ENCODE data around the gene TMEM220. TPM values are rescaled to one million over a fixed set of nuclear protein-coding genes. Genes with fewer than 3 reads are reported as not detected.

TMEM220 gene
- 1.6 and 1.9 TPM in 2 replicates for total RNA-seq

DNA sequence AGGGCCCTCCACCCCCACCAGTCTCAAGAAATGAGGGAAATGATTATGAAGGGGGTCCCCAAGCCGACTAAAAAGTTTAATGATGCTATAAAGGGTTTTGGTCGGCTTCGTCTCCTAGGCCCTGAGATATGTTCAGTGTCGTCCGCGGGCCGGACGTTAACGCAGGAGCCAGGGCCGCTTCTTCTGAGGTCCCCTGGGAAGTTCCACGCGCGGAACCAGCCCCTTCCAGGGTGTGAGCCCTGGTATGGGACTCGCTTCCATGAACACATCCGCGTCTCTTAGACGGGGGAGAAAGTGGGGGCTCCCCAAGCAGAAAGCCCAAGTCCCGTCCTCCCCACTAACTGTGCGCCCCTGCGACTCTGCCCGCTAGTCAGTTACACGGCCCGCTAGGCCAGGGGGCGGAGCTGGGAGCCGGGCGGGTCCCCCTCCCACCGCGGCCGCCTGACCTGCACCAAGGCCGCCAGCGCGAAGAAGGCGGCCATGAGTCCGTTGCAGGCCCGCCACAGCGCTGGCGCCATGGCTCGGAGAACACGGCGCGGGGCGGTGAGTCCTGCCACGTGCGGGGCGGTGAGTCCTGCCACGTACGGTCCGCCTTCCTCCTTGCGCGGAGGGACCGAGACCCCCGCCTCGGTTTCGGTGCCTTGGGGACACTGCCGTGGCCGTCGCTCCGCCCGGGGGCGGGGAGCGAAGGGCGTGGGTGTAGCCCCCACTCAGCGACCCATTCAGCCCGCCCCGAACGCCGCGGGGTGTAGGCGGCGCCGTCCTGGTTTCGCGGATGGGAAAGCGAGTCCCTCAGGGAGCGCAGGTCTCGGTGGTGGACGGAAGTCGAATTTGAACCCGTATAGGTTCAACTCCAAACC lies at the start of gene TMEM220:
Gene TMEM220, minus strand, starts transcription at position 690 of the 860 bp plus-strand sequence. Its CDS starts 172 bp downstream, at position 518.
- peak; percentile 51 for DNase-seq (ENCODE audit: low read depth)

DNA sequence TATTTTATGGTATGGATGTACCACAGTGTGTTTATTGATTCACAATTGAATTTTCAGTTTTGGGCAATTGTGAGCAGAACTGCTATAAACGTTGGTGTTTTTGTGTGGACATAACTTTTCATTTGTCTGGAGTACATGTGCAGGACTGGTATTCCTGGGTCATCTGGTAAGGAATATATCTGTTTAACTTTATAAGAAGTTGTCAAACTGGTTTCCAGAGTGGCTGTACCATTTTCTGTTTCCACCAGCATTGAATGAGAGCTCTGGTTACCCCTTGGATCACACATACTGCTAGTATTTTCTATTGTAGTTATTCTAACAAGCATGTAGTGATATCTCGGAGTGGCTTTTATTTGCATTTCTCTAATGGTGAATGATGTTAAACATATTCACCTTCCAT lies 49.8 kb upstream of the TMEM220 start:
- DNase-seq (ENCODE audit: low read depth) = no peak

DNA sequence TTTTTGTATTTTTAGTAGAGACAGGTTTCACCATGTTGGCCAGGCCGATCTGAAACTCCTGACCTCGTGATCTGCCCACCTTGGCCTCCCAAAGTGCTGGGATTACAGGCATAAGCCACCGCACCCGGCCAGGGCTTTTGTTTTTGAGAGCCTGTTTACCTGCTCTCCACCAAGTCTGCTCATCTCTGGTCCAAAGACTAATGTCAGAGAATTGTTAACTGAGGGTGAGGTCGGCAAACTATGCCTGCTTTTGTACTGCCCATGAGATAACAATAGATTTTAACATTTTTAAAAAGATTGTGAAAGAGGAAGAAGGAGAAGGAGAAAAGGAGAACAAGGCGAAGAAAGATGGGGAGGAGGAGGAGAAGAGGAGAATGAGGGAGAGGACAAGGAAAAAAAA lies 48.1 kb upstream of the TMEM220 start:
- DNase-seq (ENCODE audit: low read depth) = no peak

DNA sequence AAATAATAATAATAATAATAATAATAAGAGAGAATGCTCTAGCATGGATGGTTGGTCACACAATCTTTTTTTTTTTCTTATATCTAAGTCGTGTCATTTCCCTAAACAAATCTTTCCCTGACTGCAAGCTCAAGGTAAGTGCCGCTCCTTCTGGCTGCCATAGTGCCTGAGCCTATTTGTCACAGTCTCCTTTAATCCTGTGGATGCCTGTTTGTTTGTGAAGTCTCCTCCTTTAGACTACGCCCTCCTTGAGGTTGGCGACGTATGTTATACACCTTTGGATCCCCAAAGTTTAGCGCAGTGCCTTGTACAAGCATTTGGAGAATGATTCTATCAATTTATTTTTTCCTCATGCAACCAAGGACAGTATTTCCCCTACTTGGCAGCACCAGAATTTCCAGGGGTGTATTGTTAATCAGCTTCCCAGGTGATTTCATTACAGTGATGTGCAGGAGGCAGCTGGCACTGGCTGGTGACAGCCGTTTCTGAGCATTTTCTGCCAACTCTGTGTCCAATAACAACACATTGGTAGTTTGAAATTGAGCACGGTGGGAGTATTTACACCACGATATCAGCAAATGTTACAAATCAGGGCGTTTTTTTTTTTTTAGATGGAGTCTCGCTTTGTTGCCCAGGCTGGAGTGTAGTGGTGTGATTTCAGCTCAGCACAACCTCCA lies 47.4 kb upstream of the TMEM220 start:
- no peak for DNase-seq (ENCODE audit: low read depth)

DNA sequence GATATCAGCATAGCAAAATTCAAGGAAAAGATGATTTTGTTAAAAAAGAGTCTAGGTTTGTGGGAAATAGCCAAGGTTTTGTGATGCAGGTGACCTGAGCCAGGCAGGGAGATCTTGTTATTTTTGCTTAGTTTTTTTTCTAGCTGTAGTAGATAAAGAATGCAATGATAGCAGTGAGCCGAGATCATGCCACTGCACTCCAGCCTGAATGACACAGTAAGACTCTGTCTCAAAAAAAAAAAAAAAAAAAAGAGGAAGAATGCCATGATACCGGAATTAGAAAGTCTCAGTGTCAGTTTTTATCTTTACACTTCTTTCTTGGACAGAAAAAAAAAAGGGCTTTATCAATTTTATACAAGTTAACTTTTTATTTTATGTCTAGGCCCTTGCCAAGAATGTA lies 46.6 kb upstream of the TMEM220 start:
- DNase-seq (ENCODE audit: low read depth) = no peak

DNA sequence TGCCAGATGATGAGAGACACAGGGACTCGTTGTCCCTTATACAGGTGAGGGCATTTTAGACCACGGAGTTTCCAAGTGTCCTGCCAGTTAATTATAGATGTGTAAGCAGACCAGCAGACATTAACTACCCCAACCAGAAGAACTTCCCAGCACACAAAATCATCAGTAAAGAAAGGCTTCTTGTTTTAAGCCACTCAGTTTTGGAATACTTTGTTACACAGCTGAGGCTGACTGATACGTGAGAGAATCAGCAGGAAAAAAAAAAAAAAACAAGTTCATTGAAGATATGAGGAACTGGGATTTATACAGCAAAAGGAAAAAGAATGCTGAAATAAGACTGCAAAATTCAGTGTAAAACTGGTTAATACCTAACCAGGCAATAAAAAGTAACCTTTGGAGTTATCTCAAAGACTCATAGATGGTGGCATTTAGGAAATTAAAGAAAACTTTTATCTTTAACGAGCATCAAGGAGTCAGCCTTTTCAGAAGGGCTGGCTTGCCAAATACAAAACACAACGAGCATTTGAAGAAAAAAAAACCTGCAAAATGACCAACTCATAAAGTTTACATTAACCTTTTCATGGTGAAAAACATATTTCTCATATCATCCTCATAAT lies 46.0 kb upstream of the TMEM220 start:
- no peak for DNase-seq (ENCODE audit: low read depth)

DNA sequence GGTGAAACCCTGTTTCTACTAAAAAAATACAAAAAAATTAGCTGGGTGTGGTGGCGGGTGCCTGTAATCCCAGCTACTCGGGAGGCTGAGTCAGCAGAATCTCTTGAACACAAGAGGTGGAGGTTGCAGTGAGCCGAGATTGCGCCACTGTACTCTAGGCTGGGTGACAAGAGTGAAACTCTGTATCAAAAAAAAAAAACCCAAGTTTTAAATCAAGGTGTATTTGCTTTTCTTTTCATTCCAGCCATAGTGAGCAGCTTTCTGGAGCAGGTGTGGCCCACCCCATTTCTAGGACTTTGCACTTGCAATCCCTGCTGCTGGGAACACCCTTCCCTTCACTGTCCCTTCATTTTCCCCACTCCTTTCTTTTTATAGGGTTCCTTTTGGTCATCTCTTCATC lies 45.2 kb upstream of the TMEM220 start:
- no peak for DNase-seq (ENCODE audit: low read depth)

DNA sequence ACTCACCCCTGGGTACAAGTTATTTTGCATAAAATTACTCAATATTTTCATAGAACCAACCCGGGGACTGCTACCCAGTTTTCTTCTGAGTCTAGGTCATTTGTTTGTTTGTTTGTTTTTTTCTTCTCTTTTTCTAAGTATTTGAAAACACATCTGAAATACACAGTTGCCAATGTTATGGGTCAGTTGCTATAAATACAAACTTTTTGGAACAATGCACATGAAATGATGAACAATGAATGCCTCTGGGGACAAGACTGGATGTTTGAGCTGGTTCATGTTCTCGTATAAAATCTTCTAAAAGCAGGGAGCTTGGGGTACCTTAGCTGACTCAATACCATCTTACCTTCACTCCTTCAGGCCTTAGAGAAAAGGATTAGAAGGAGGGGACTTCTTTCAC lies 43.6 kb upstream of the TMEM220 start:
- no peak for DNase-seq (ENCODE audit: low read depth)

DNA sequence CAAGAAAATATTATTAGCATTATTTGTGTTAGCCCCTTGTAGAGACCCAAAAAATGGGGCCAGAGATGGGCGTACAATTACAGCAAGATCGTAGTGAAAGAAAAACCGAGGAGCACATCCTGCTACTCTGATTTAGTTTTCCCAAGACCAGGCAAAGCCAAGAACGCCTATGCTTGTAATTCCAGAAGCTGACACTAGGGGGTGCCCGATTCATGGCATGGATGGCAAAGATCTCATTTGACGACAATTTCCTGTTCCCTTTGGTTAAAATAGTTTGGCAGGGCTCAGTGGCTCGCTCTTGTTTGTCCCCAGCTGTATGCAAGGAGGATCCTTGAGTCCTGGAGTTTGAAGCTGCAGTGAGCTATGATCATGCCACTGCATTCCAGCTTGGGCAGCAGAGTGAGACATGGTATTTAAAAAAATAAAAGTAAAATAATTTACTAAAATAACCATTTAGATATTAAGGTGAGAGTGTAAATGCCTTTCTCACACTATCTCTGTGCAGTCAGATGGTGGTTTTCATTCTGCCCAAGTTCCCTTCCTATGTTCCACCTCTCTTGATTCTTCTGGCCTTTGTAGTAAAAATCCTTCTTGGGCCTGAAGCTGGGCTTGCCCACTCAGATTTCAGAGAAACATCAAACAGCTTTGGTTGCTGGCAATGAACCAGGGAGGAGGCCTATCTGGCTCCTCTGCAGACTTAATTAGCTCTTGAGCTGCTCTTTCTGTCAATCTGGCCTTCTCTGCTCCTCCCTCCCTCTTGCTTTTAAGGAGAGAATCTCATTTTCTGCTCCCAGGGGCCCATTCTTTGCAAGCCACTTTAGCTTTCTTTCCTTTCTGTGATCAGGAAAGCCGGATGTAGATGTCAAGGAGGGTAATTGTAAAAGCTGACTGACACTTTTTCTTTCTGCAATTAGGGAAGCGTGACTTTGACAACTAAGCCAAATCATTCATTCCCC lies 42.9 kb upstream of the TMEM220 start:
- no peak for DNase-seq (ENCODE audit: low read depth)

DNA sequence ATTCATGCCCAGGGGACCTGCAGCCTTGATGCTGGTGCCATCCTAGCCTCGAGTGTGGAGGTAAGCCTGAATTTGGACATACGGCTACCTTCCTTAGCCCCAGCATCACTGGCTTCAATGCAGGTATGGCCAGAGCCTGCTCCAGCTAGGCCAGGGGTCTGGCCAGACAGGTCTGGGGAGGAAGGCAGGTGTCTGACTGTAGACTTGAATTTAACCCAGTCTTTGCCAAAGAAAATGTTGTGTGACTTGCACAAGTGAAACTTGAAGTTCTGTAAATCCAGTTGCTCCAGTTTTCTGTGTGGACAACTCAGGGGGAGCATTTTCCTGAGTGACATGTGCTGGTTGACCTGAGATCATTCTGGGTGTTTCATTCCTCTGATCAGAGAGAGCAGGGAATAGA lies 41.3 kb upstream of the TMEM220 start:
- DNase-seq (ENCODE audit: low read depth) = no peak

DNA sequence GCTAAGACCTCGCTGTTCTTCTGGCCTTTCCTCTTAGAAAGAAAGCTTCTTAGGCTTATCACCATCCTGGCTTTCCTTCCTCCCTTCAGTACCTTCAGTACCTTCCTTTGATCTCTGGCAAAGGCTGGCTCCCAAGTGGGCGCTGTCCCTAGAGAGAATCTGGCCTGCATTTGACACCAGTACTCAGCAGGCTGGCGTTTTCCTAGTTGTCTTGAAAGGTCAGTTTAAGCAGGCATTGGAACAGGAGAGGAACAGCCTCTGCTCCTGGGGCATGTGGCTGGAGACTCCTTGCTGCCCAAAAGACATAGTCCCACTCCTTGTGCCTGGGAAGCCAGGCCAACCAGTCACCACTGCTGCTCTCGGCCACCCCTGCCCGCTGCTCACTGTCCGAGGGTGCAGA lies 40.0 kb upstream of the TMEM220 start:
- DNase-seq (ENCODE audit: low read depth) = no peak

DNA sequence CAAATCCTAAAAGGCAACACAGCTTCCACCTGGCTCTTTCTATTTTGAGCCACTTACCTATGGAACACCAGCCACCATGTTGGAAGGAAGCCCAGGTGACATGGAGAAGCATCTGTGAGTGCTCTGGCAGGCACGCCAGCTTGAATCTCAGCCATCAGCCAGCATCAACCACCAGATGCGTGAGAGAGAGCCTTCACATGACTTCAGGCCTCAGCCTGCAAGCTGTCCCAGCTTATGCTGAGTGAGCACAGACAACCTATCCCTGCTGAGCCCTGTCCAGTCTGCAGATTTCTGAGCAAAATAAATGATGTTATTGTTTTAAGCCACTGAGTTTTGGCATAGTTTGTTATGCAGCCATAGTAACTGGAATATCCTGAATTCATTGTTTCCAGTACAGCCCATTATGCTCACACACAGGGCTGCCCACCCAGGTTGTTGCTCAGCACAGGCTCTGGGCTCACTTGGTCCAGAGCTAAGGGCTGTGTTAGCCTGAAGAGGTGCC lies 39.0 kb upstream of the TMEM220 start:
- DNase-seq (ENCODE audit: low read depth) = no peak

DNA sequence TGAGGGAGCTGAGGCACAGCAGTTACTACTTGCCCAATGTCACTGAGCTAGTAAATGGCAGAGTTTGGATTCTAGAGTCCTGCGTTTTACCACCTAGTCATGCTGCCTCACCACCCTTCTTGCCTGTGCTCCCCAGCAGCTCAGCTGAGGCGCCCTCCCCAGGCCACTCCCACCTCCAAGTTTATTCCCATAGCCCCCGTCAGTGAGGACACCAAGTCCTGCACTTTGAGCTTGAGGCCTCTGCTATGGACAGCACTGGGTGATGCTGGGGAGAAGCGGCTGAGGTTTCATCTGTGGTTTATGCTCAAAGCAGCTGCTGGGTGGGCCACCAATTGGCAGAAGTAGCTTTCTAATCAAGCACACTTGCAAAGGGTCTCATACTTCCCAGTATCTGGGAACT lies 37.4 kb upstream of the TMEM220 start:
- DNase-seq (ENCODE audit: low read depth) = no peak

DNA sequence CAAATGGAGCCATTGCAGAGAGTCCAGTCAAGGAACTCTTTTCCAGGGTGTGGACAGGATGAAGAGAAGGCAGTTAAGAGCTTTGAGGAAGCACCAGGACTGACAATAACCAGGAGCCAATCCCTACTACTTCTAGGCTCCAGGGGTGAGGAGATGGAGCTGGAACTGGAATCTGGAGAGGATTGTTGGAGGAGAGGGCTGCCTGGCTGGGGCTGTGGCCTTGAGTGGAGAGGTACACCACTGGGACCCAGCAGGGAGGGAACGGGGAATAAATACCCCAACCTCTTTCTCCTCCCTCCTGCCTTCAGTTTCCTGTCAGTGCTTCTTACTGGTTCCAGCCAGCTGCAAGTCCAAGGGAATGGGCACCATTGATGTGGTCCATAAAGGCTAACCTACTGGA lies 32.2 kb upstream of the TMEM220 start:
- DNase-seq (ENCODE audit: low read depth) = no peak

DNA sequence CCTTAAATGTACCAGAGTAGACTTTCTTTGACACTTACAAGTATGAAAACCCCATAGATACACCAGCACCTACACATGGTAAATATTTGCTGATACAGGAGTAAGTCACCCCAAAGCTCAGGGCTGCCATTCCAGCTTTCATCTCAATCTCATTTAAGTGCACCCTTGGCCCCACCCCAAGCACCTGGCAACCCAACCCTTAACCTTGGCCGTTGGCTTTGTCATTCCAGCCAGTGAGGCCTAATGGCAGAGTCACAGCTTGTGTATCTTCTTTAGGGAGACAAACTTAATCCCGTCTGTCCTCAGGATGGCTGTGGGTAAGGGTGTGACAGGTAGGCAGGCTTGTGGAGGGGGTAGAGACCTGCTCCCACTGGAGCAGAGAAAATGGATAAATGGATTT lies 31.5 kb upstream of the TMEM220 start:
- no peak for DNase-seq (ENCODE audit: low read depth)

DNA sequence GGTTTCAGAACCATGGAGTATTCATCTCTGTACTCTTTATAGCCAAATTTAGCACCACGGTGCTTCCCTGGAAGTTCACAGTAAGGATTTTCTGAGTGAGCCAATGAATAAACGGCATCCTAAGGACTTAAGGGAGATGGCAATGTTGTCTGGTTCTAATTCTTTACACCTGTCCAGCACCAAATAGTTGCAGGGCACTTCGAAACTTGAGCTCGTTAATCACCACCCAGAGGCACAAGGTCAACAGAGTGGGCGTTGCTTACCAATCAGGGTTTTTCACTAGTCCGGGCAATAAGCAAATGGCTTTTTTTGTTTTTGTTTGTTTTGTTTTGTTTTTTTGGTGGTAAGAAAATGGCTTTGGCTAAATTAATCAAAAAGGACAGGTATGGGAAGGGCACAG lies 28.2 kb upstream of the TMEM220 start:
- no peak for DNase-seq (ENCODE audit: low read depth)

DNA sequence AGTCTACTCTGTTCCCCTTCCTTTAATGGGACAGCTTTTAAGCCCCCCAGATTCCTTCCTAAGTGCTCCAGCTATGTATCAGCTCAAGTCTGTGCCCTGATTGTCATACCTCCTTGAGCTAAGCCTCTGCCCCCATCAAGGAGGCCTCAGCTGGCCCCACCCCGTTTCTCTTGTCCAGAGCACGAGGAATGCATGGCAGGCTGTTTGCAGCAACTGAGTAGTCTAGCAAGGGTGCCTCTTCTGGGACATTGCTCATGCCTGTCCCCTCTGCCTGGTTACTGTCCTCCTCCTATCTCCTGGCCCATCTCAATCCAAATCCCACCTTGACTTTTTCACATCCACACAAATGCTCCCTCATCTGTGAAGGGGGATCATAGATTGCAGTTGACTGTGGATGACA lies 27.8 kb upstream of the TMEM220 start:
- no peak for DNase-seq (ENCODE audit: low read depth)

DNA sequence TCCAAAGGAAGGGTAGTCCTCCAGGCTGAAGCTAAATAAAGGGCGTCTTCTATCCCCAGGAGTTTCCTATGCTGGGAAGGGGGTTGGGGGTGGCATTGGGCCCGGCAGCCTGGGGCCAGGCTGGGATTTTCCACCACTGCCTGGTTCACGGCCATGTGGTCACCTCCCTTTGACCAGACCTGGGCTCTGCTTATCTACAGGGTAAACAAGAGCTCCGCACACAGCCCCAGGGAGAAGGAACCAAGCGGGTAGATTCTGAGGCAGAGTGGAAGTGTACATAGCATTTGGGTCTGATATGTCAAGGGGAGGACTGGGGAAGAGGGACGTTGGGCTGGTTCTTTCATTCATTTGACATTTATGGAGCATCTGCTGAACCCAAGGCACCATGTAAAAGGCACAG lies 27.2 kb upstream of the TMEM220 start:
- no peak for DNase-seq (ENCODE audit: low read depth)

DNA sequence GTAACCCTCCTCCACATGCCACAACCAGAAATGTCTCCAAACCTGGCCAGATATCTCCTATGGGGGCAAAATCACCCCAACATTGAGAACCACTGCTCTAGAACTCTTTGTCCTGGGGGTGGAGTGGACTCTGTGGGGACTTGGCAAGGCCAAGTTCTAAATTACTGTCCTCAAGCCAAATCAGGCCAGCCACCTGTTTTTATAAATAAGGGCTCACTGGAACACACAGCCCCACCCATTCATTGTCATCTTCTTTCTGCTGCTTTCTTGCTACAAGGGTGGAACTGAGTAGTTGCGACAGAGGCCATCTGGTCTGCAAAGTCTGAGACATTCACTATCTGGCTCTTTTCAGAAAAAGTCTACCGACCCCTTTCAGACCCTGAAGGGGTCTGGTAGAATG lies 26.8 kb upstream of the TMEM220 start:
- DNase-seq (ENCODE audit: low read depth) = no peak

DNA sequence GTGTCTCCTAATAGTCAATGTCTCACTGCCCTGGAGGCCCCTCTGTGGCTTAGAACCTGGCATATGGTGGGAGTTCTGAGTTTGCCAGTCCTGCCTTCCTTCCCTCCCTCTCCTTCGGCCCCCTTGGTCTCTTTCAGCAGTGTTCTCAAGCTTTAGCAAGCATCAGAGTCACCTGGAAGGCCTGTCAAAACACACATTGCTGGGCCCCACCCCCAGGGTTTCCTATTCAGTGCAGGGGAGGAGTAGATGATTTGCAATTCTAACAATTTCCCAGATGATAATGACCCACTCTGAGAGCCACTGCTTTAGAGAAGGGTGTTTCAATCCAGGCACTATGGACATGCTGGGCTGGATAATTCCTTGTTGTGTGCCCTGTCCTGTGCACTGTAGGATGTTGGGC lies 26.4 kb upstream of the TMEM220 start:
- DNase-seq (ENCODE audit: low read depth) = no peak

DNA sequence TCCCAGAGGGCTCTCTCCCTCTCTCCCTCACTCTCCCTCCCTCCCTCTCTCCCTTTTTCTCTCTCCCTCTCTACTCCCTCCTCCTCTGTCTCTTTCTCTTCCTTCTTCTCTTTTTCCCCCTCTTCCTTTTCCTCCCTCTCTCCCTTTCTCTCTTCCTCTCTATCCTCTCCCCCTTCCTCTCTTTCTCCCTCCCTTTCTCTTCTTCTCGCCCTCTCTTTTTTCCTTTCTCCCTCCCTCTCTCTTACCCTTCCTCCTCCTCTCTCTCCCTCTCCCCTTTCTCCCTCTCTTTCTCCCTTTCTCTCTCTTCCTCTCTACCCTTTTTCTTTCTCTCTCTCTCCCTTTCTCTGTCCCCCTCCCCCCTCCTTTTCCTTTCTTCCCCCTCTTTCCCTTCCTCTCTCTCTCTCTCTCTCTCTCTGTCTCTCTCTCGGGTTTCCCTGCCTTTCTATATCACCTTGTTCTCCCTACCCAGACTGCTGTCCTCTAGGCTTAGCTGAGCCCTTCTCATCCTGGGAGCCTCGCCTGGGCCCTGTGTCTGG lies 25.8 kb upstream of the TMEM220 start:
- no peak for DNase-seq (ENCODE audit: low read depth)
